GM10248 (cell line): ENCODE results near the gene JAKMIP1.

Experiments
- CTCF ChIA-PET: fragments of 300-600 bp; sonication (Branson Sonifier 250); formaldehyde crosslinking; extraction: SDS; loops from one replicate; lab custom pipeline; 2021; ENCODE audit warnings: antibody characterized with exemption; lab: Yijun Ruan, JAX
- POLR2A ChIA-PET: fragments of 350-650 bp; sonication (Branson Sonifier 250); formaldehyde crosslinking; extraction: SDS; loops from one replicate; lab custom pipeline; 2020; ENCODE audit warnings: antibody characterized with exemption; lab: Yijun Ruan, JAX
- DNase-seq: peaks from one replicate; pipeline ENCODE4 v3.0.0; 2012; ENCODE audit errors: extremely low spot score
- CTCF ChIP-seq: IDR thresholded peaks from 2 replicates; pipeline ENCODE4 v1.5.1; 2012; ENCODE audit warnings: mild to moderate bottlenecking, low read depth; ENCODE audit errors: extremely low read depth, missing control alignments, control extremely low read depth

The JAKMIP1 gene

GRCh38 chr4:6121276-6121850 is 79.0 kb downstream of the JAKMIP1 start:
- no peak for TF ChIP-seq CTCF
- POLR2A ChIA-PET = no interaction called here
- CTCF ChIA-PET = interaction anchor here (1.1 to 2.0 kb wide), 3 partner anchors 9 to 10 kb away, joined by 3 to 5 read pairs (median 4); no protein-coding TSS in a partner anchor
- no peak for DNase-seq

- ChIA-PET POLR2A (no interaction called here), CTCF (interaction anchor here (1.1 to 2.0 kb wide), 2 partner anchors 9 to 11 kb away, joined by 3 to 5 read pairs; no protein-coding TSS in a partner anchor)
- no peak for TF ChIP-seq CTCF
- DNase-seq = no peak
These were observed 80.0 kb downstream of the JAKMIP1 start for GRCh38 chr4:6120361-6120760.

- CTCF ChIA-PET = no interaction called here
- TF ChIP-seq CTCF = no peak
- no peak for DNase-seq
- POLR2A ChIA-PET = interaction anchor here (0.7 kb wide), 1 partner anchor 824 kb away, joined by 3 read pairs; no protein-coding TSS in a partner anchor
These were observed 80.8 kb downstream of the JAKMIP1 start for GRCh38 chr4:6119507-6120020.

GRCh38 chr4:6118201-6118600 is 82.1 kb downstream of the JAKMIP1 start:
- TF ChIP-seq CTCF = no peak
- POLR2A ChIA-PET = no interaction called here
- DNase-seq = no peak
- CTCF ChIA-PET = no interaction called here

- CTCF ChIA-PET = interaction anchor here (1.5 kb wide), 1 partner anchor 11 kb away, joined by 3 read pairs; no protein-coding TSS in a partner anchor
These were observed 83.6 kb downstream of the JAKMIP1 start for GRCh38 chr4:6116696-6117285.

More at GRCh38 chr4:6116696-6117285, 83.6 kb downstream of the JAKMIP1 start:
- POLR2A ChIA-PET = no interaction called here
- TF ChIP-seq CTCF = no peak
- DNase-seq = no peak
